ENCODE data around the gene PMM1. TPM values are rescaled to one million over a fixed set of nuclear protein-coding genes. Genes with fewer than 3 reads are reported as not detected.
"Not testable (repeated sequence)": the region's sequence is repeated elsewhere in the genome, so short reads cannot be mapped to it uniquely, and the experiment has no call there.

The PMM1 gene
- total and polyA plus RNA-seq, 3 experiments from 2014 or later: 27.5 to 33.3 (median 33.2) TPM

GRCh38 chr22:41578818-41579217, 10.8 kb downstream of the PMM1 start:
- Mint-ChIP-seq H3K27me3 (no peaks in the 10 kb centered on the region), H3K4me3 (no peak overlapping the region), H3K4me1 (no peaks in the 10 kb centered on the region), H3K27ac (no peak overlapping the region), H3K9me3 (no peaks in the 10 kb centered on the region), H3K36me3 (peaks cover 0 to 64% (median 3%) of the 10 kb centered on the region in 3 donors)
- H3K4me3 ChIP-seq (ENCODE audit: low read length): no peak overlapping the region
- ChIA-PET CTCF (no interaction called here), POLR2A (no interaction called here)
- H3K27ac ChIP-seq (ENCODE audit: low read depth, low read length): no peak overlapping the region
- no peaks in the 10 kb centered on the region for H3K27me3 ChIP-seq (ENCODE audit: insufficient read depth, low read length, poor library complexity, severe bottlenecking)
- H3K36me3 ChIP-seq (ENCODE audit: insufficient read depth, low read length): peaks cover 13% of the 10 kb centered on the region
- DNase-seq: no peak
- no peaks in the 10 kb centered on the region for H3K4me1 ChIP-seq (ENCODE audit: insufficient read depth, low read length)
- no peaks in the 10 kb centered on the region for H3K9me3 ChIP-seq (ENCODE audit: low read length)

GRCh38 chr22:41578114-41578513, 11.5 kb downstream of the PMM1 start:
- DNase-seq: no peak
- CTCF ChIA-PET: no interaction called here
- H3K4me3 Mint-ChIP-seq: no peak overlapping the region

GRCh38 chr22:41576877-41577276, 12.8 kb downstream of the PMM1 start:
- H3K4me1 ChIP-seq (ENCODE audit: insufficient read depth, low read length): no peaks in the 10 kb centered on the region
- no peak overlapping the region for H3K4me3 ChIP-seq (ENCODE audit: low read length)
- no peak overlapping the region for H3K27ac ChIP-seq (ENCODE audit: low read depth, low read length)
- Mint-ChIP-seq H3K9me3 (no peaks in the 10 kb centered on the region), H3K27me3 (no peaks in the 10 kb centered on the region), H3K27ac (peak overlapping the region in 1 of 8 donors; percentile 11), H3K4me1 (no peaks in the 10 kb centered on the region), H3K4me3 (no peak overlapping the region), H3K36me3 (peaks cover 0 to 47% (median 3%) of the 10 kb centered on the region in 3 donors)
- H3K27me3 ChIP-seq (ENCODE audit: insufficient read depth, low read length, poor library complexity, severe bottlenecking): no peaks in the 10 kb centered on the region
- peak in 2 of 5 donors; percentile 8 to 20 for DNase-seq
- POLR2A ChIA-PET: no interaction called here
- H3K9me3 ChIP-seq (ENCODE audit: low read length): no peaks in the 10 kb centered on the region
- peaks cover 5% of the 10 kb centered on the region for H3K36me3 ChIP-seq (ENCODE audit: insufficient read depth, low read length)
- CTCF ChIA-PET: interaction anchor here (1.3 kb wide), 2 partner anchors 13 to 173 kb away, joined by 3 read pairs; partner anchors contain the start of gene PMM1

More at GRCh38 chr22:41578114-41578513, 11.5 kb downstream of the PMM1 start:
- no peaks in the 10 kb centered on the region for H3K4me1 Mint-ChIP-seq
- Histone ChIP-seq H3K9me3 (ENCODE audit: low read length) (no peaks in the 10 kb centered on the region), H3K36me3 (ENCODE audit: insufficient read depth, low read length) (peaks cover 13% of the 10 kb centered on the region), H3K4me3 (ENCODE audit: low read length) (no peak overlapping the region), H3K27ac (ENCODE audit: low read depth, low read length) (no peak overlapping the region), H3K4me1 (ENCODE audit: insufficient read depth, low read length) (no peaks in the 10 kb centered on the region), H3K27me3 (ENCODE audit: insufficient read depth, low read length, poor library complexity, severe bottlenecking) (no peaks in the 10 kb centered on the region)
- no peaks in the 10 kb centered on the region for H3K27me3 Mint-ChIP-seq
- H3K36me3 Mint-ChIP-seq: peaks cover 0 to 58% (median 3%) of the 10 kb centered on the region in 3 donors
- H3K9me3 Mint-ChIP-seq: no peaks in the 10 kb centered on the region
- H3K27ac Mint-ChIP-seq: peak overlapping the region in 1 of 8 donors; percentile 70
- POLR2A ChIA-PET: no interaction called here

GRCh38 chr22:41575533-41575932, 14.1 kb downstream of the PMM1 start:
- no peaks in the 10 kb centered on the region for H3K27me3 ChIP-seq (ENCODE audit: insufficient read depth, low read length, poor library complexity, severe bottlenecking)
- ChIA-PET POLR2A (no interaction called here), CTCF (interaction anchor here (1.3 kb wide), 1 partner anchor 172 kb away, joined by 3 read pairs; no protein-coding TSS in a partner anchor)
- H3K4me3 ChIP-seq (ENCODE audit: low read length): no peak overlapping the region
- H3K27me3 Mint-ChIP-seq: no peaks in the 10 kb centered on the region
- no peak overlapping the region for H3K27ac Mint-ChIP-seq
- no peak overlapping the region for H3K27ac ChIP-seq (ENCODE audit: low read depth, low read length)
- H3K4me3 Mint-ChIP-seq: no peak overlapping the region
- peaks cover 0 to 41% (median 3%) of the 10 kb centered on the region in 3 donors for H3K36me3 Mint-ChIP-seq
- H3K4me1 ChIP-seq (ENCODE audit: insufficient read depth, low read length): no peaks in the 10 kb centered on the region
- H3K9me3 ChIP-seq (ENCODE audit: low read length): no peaks in the 10 kb centered on the region
- no peak for DNase-seq
- peaks cover 5% of the 10 kb centered on the region for H3K36me3 ChIP-seq (ENCODE audit: insufficient read depth, low read length)
- H3K4me1 Mint-ChIP-seq: no peaks in the 10 kb centered on the region
- no peaks in the 10 kb centered on the region for H3K9me3 Mint-ChIP-seq

- Histone ChIP-seq H3K9me3 (ENCODE audit: low read length) (no peaks in the 10 kb centered on the region), H3K36me3 (ENCODE audit: insufficient read depth, low read length) (peaks cover under 1% of the 10 kb centered on the region), H3K27ac (ENCODE audit: low read depth, low read length) (no peak overlapping the region), H3K4me1 (ENCODE audit: insufficient read depth, low read length) (no peaks in the 10 kb centered on the region), H3K4me3 (ENCODE audit: low read length) (no peak overlapping the region), H3K27me3 (ENCODE audit: insufficient read depth, low read length, poor library complexity, severe bottlenecking) (no peaks in the 10 kb centered on the region)
- no peaks in the 10 kb centered on the region for H3K27me3 Mint-ChIP-seq
- POLR2A ChIA-PET: no interaction called here
- CTCF ChIA-PET: no interaction called here
- no peaks in the 10 kb centered on the region for H3K9me3 Mint-ChIP-seq
- H3K4me3 Mint-ChIP-seq: no peak overlapping the region
- DNase-seq: no peak
- H3K36me3 Mint-ChIP-seq: peaks cover 0 to 35% (median 1%) of the 10 kb centered on the region in 3 donors
- H3K4me1 Mint-ChIP-seq: no peaks in the 10 kb centered on the region
- no peak overlapping the region for H3K27ac Mint-ChIP-seq
Measured at GRCh38 chr22:41574847-41575381, 14.7 kb downstream of the PMM1 start.

GRCh38 chr22:41573677-41574076, 16.0 kb downstream of the PMM1 start:
- CTCF ChIA-PET: no interaction called here
- Histone ChIP-seq H3K9me3 (ENCODE audit: low read length) (no peaks in the 10 kb centered on the region), H3K27ac (ENCODE audit: low read depth, low read length) (no peak overlapping the region), H3K4me1 (ENCODE audit: insufficient read depth, low read length) (no peaks in the 10 kb centered on the region), H3K36me3 (ENCODE audit: insufficient read depth, low read length) (no peaks in the 10 kb centered on the region), H3K27me3 (ENCODE audit: insufficient read depth, low read length, poor library complexity, severe bottlenecking) (no peaks in the 10 kb centered on the region), H3K4me3 (ENCODE audit: low read length) (no peak overlapping the region)
- Mint-ChIP-seq H3K27me3 (no peaks in the 10 kb centered on the region), H3K27ac (no peak overlapping the region), H3K36me3 (peaks cover 0 to 26% (median 1%) of the 10 kb centered on the region in 3 donors), H3K4me1 (no peaks in the 10 kb centered on the region), H3K4me3 (no peak overlapping the region), H3K9me3 (no peaks in the 10 kb centered on the region)
- no peak for DNase-seq
- POLR2A ChIA-PET: no interaction called here

- H3K9me3 Mint-ChIP-seq; H3K4me3 Mint-ChIP-seq; POLR2A ChIA-PET; H3K36me3 ChIP-seq (ENCODE audit: insufficient read depth, low read length); H3K4me1 Mint-ChIP-seq; H3K27me3 Mint-ChIP-seq; H3K4me3 ChIP-seq (ENCODE audit: low read length); H3K27ac ChIP-seq (ENCODE audit: low read depth, low read length); H3K27me3 ChIP-seq (ENCODE audit: insufficient read depth, low read length, poor library complexity, severe bottlenecking); DNase-seq; H3K4me1 ChIP-seq (ENCODE audit: insufficient read depth, low read length); H3K9me3 ChIP-seq (ENCODE audit: low read length): not testable (repeated sequence)
- CTCF ChIA-PET: interaction anchor here (1.0 kb wide), 1 partner anchor 58 kb away, joined by 3 read pairs; no protein-coding TSS in a partner anchor
- Mint-ChIP-seq H3K27ac (peak overlapping the region in 1 of 8 donors; percentile 77), H3K36me3 (peaks cover 0 to 14% (median 0%) of the 10 kb centered on the region in 3 donors)
Measured at GRCh38 chr22:41572305-41572704, 17.3 kb downstream of the PMM1 start.

- H3K27me3 Mint-ChIP-seq: no peaks in the 10 kb centered on the region
- Histone ChIP-seq H3K4me3 (ENCODE audit: low read length) (no peak overlapping the region), H3K27ac (ENCODE audit: low read depth, low read length) (no peak overlapping the region), H3K36me3 (ENCODE audit: insufficient read depth, low read length) (no peaks in the 10 kb centered on the region), H3K4me1 (ENCODE audit: insufficient read depth, low read length) (no peaks in the 10 kb centered on the region), H3K9me3 (ENCODE audit: low read length) (no peaks in the 10 kb centered on the region), H3K27me3 (ENCODE audit: insufficient read depth, low read length, poor library complexity, severe bottlenecking) (no peaks in the 10 kb centered on the region)
- ChIA-PET CTCF (no interaction called here), POLR2A (no interaction called here)
- H3K36me3 Mint-ChIP-seq: peaks cover 0 to 9% (median 0%) of the 10 kb centered on the region in 3 donors
- DNase-seq: no peak
- no peaks in the 10 kb centered on the region for H3K9me3 Mint-ChIP-seq
- H3K4me1 Mint-ChIP-seq: no peaks in the 10 kb centered on the region
- H3K4me3 Mint-ChIP-seq: no peak overlapping the region
- H3K27ac Mint-ChIP-seq: no peak overlapping the region
Measured at GRCh38 chr22:41571786-41572185, 17.9 kb downstream of the PMM1 start.

All from CD8-positive, alpha-beta memory T cell (primary cell).